Measurements from ENCODE around the gene TMEM129. TPM values are rescaled to one million over a fixed set of nuclear protein-coding genes. Genes with fewer than 3 reads are reported as not detected.

Gene TMEM129
- total RNA-seq, 1 donor from 2014 or later, result 27.2 TPM

- Mint-ChIP-seq H3K4me3 (ENCODE audit: unreplicated experiment) (no peak overlapping the region), H3K4me1 (ENCODE audit: unreplicated experiment) (no peaks in the 10 kb centered on the region), H3K9me3 (ENCODE audit: unreplicated experiment) (no peaks in the 10 kb centered on the region), H3K36me3 (ENCODE audit: low read depth, unreplicated experiment) (no peaks in the 10 kb centered on the region), H3K27ac (ENCODE audit: unreplicated experiment) (no peak overlapping the region), H3K27me3 (ENCODE audit: unreplicated experiment) (peaks cover 7% of the 10 kb centered on the region)
- no peak for DNase-seq (ENCODE audit: low spot score)
- no peak for TF ChIP-seq CTCF (IDR thresholded peaks at IDR 0.05; ENCODE audit: unreplicated experiment)
Measured at GRCh38 chr4:1765409-1766072, 44.4 kb upstream of the TMEM129 start.

- Mint-ChIP-seq H3K4me1 (ENCODE audit: unreplicated experiment) (no peaks in the 10 kb centered on the region), H3K27me3 (ENCODE audit: unreplicated experiment) (peaks cover 7% of the 10 kb centered on the region), H3K4me3 (ENCODE audit: unreplicated experiment) (no peak overlapping the region), H3K27ac (ENCODE audit: unreplicated experiment) (no peak overlapping the region), H3K9me3 (ENCODE audit: unreplicated experiment) (no peaks in the 10 kb centered on the region), H3K36me3 (ENCODE audit: low read depth, unreplicated experiment) (no peaks in the 10 kb centered on the region)
- no peak for DNase-seq (ENCODE audit: low spot score)
- no peak for TF ChIP-seq CTCF (IDR thresholded peaks at IDR 0.05; ENCODE audit: unreplicated experiment)
Measured at GRCh38 chr4:1764670-1765069, 43.5 kb upstream of the TMEM129 start.

GRCh38 chr4:1763550-1764080 lies 42.5 kb upstream of the TMEM129 start:
- Mint-ChIP-seq H3K27ac (ENCODE audit: unreplicated experiment) (no peak overlapping the region), H3K4me1 (ENCODE audit: unreplicated experiment) (no peaks in the 10 kb centered on the region), H3K36me3 (ENCODE audit: low read depth, unreplicated experiment) (no peaks in the 10 kb centered on the region), H3K4me3 (ENCODE audit: unreplicated experiment) (no peak overlapping the region), H3K9me3 (ENCODE audit: unreplicated experiment) (no peaks in the 10 kb centered on the region), H3K27me3 (ENCODE audit: unreplicated experiment) (peaks cover 7% of the 10 kb centered on the region)
- DNase-seq (ENCODE audit: low spot score), result no peak
- no peak for TF ChIP-seq CTCF (IDR thresholded peaks at IDR 0.05; ENCODE audit: unreplicated experiment)

- H3K27me3 Mint-ChIP-seq (ENCODE audit: unreplicated experiment), result peaks cover 4% of the 10 kb centered on the region
- no peak overlapping the region for H3K27ac Mint-ChIP-seq (ENCODE audit: unreplicated experiment)
- TF ChIP-seq CTCF (IDR thresholded peaks at IDR 0.05; ENCODE audit: unreplicated experiment), result no peak
- H3K4me3 Mint-ChIP-seq (ENCODE audit: unreplicated experiment), result no peak overlapping the region
- H3K36me3 Mint-ChIP-seq (ENCODE audit: low read depth, unreplicated experiment), result no peaks in the 10 kb centered on the region
- H3K4me1 Mint-ChIP-seq (ENCODE audit: unreplicated experiment), result no peaks in the 10 kb centered on the region
- no peak for DNase-seq (ENCODE audit: low spot score)
- no peaks in the 10 kb centered on the region for H3K9me3 Mint-ChIP-seq (ENCODE audit: unreplicated experiment)
Measured at GRCh38 chr4:1763070-1763549, 42.0 kb upstream of the TMEM129 start.

GRCh38 chr4:1762264-1763010 lies 41.3 kb upstream of the TMEM129 start:
- no peak for TF ChIP-seq CTCF (IDR thresholded peaks at IDR 0.05; ENCODE audit: unreplicated experiment)

More at GRCh38 chr4:1762264-1763010, 41.3 kb upstream of the TMEM129 start:
- H3K9me3 Mint-ChIP-seq (ENCODE audit: unreplicated experiment), result no peaks in the 10 kb centered on the region
- no peak overlapping the region for H3K4me3 Mint-ChIP-seq (ENCODE audit: unreplicated experiment)
- H3K4me1 Mint-ChIP-seq (ENCODE audit: unreplicated experiment), result no peaks in the 10 kb centered on the region
- no peaks in the 10 kb centered on the region for H3K36me3 Mint-ChIP-seq (ENCODE audit: low read depth, unreplicated experiment)
- DNase-seq (ENCODE audit: low spot score), result no peak
- H3K27me3 Mint-ChIP-seq (ENCODE audit: unreplicated experiment), result peaks cover 7% of the 10 kb centered on the region
- no peak overlapping the region for H3K27ac Mint-ChIP-seq (ENCODE audit: unreplicated experiment)
